GM19238 (cell line): Measurements from ENCODE around the gene HEPACAM.
"Not testable (repeated sequence)": the region's sequence is repeated elsewhere in the genome, so short reads cannot be mapped to it uniquely, and the experiment has no call there.

Experiments used
- DNase-seq: peaks from one replicate; pipeline ENCODE4 v3.0.0; 2011; ENCODE audit warnings: low spot score; ENCODE audit not compliant: insufficient read length

Gene HEPACAM

GRCh38 chr11:124935548-124936514 is at the start of gene HEPACAM:
TSS of gene HEPACAM (minus strand) at chr11:124936047. CDS start at chr11:124936006, 41 bp downstream.
- DNase-seq: no peak

- DNase-seq: no peak
Measured at GRCh38 chr11:124984512-124984854, 48.6 kb upstream of the HEPACAM start.

- DNase-seq: no peak
Measured at GRCh38 chr11:124983674-124984511, 48.0 kb upstream of the HEPACAM start.

- no peak for DNase-seq
Measured at GRCh38 chr11:124982043-124982442, 46.2 kb upstream of the HEPACAM start.

GRCh38 chr11:124978316-124978715 is 42.5 kb upstream of the HEPACAM start:
- DNase-seq: no peak

- DNase-seq: no peak
Measured at GRCh38 chr11:124977006-124977405, 41.2 kb upstream of the HEPACAM start.

GRCh38 chr11:124976531-124976930 is 40.7 kb upstream of the HEPACAM start:
- DNase-seq: no peak

- DNase-seq: no peak
Measured at GRCh38 chr11:124971810-124972209, 36.0 kb upstream of the HEPACAM start.

- DNase-seq: no peak
Measured at GRCh38 chr11:124970925-124971324, 35.1 kb upstream of the HEPACAM start.

GRCh38 chr11:124968197-124968596 is 32.4 kb upstream of the HEPACAM start:
- DNase-seq: not testable (repeated sequence)

- peak; percentile 16 for DNase-seq
Measured at GRCh38 chr11:124961972-124962609, 26.2 kb upstream of the HEPACAM start.

GRCh38 chr11:124955035-124955434 is 19.2 kb upstream of the HEPACAM start:
- DNase-seq: no peak

GRCh38 chr11:124954590-124954955 is 18.7 kb upstream of the HEPACAM start:
- no peak for DNase-seq

GRCh38 chr11:124953753-124954589 is 18.1 kb upstream of the HEPACAM start, which contains the start of gene CCDC15:
TSS of gene CCDC15 (plus strand) at chr11:124954202. CDS start at chr11:124954733, 531 bp downstream.
- DNase-seq: peak; percentile 81

GRCh38 chr11:124951341-124951740 is 15.5 kb upstream of the HEPACAM start:
- DNase-seq: no peak

- no peak for DNase-seq
Measured at GRCh38 chr11:124950601-124951330, 14.9 kb upstream of the HEPACAM start.

- DNase-seq: no peak
Measured at GRCh38 chr11:124946735-124947141, 10.9 kb upstream of the HEPACAM start.

GRCh38 chr11:124945826-124946225 is 10.0 kb upstream of the HEPACAM start:
- no peak for DNase-seq

- no peak for DNase-seq
Measured at GRCh38 chr11:124944565-124944964, 8.7 kb upstream of the HEPACAM start.

GRCh38 chr11:124943741-124944140 is 7.9 kb upstream of the HEPACAM start:
- no peak for DNase-seq
